GM13976 (cell line): ENCODE measurements around the gene ARHGEF16.

Source experiments
- DNase-seq: peaks from one replicate; pipeline ENCODE4 v3.0.0; 2012; ENCODE audit warnings: low spot score
- CTCF ChIP-seq: IDR thresholded peaks from 2 replicates; pipeline ENCODE4 v1.5.1; 2012; ENCODE audit warnings: borderline replicate concordance, mild to moderate bottlenecking; ENCODE audit not compliant: insufficient read depth; ENCODE audit errors: extremely low read depth, missing control alignments, control extremely low read depth
- in situ Hi-C: fragments of 300-500 bp; cut with MboI; formaldehyde crosslinking; loops from one replicate; pipeline ENCODE4 v1.12.0; 2022; ENCODE audit warnings: low sequenced_read_pairs, mixed read lengths, inconsistent platforms; ENCODE audit not compliant: unreplicated experiment

The ARHGEF16 gene

DNA sequence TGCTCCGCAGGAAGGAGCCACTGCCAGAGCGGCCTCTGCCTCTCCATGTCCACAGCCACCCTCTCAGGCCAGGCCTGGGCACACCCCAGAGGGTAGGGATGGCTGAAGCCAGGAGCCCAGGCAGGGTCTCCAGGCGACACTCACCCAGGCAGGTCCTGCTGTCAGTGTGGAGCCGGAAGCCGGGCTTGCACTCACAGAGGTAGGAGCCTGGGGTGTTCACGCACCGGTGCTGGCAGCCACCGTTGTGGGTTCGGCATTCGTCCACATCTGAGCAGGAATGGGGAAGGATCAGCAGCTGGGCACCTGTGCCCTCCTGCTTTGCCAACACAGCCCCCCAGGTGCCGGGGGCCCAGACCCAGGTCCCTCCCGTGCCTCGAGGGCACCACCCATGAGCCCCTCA lies 69.5 kb downstream of the ARHGEF16 start:
- no peak for DNase-seq
- in situ Hi-C loops = no loop called here
- TF ChIP-seq CTCF = no peak

DNA sequence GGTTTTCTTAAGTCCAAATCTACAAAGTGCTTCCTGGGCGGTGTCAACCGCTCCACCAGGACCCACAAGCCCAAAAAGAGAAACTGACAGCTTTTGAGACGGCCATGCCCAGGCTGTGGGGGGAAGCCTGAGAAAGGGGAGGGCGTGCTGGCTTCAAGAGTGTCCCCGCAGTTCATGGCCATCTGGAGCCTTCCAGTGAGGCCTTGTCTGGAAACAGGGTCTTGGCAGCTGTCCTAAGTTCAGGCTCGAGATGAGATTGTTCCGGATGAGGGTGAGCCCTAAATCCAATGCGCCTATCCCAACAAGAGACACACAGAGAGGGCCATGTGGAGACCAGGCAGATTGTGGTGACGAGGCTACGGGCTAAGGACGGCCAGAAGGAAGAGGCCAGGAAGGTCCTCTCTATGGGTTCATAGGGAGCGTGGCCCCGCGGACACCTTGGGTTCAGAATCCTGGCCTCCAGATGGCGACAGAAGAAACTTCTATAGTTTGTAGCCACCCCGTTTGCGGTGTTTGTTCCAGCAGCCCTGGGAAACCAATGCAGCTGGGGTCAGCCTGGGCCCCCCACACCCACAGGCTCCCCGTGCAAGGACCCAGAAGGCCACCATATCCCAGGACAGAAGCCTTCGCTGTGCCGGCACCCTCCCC lies 70.2 kb downstream of the ARHGEF16 start:
- in situ Hi-C loops = no loop called here
- no peak for DNase-seq
- no peak for TF ChIP-seq CTCF

GRCh38 chr1:3525551-3526482 lies 71.4 kb downstream of the ARHGEF16 start:
- in situ Hi-C loops = no loop called here
- DNase-seq = no peak
- no peak for TF ChIP-seq CTCF

DNA sequence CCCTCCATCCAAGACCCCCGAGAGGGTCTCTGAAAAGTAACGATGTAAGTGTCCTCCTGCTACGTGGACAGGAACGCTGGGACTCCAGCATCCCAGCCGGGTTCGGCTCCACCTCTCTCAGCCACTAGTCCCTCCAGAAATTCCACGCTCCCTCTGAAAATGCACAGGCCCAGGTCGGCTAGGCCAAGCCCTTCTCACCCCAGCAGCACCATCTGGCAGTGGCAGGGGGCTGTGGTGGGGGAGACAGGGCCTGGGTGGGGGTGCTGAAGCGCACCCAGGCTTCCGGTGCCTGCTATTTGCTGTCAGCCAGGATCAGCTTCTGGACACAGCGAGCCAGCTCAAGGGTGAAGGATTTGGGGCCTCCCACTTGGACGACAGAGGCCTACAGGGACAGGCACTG lies 73.3 kb downstream of the ARHGEF16 start:
- DNase-seq = no peak
- in situ Hi-C loops = no loop called here
- no peak for TF ChIP-seq CTCF

DNA sequence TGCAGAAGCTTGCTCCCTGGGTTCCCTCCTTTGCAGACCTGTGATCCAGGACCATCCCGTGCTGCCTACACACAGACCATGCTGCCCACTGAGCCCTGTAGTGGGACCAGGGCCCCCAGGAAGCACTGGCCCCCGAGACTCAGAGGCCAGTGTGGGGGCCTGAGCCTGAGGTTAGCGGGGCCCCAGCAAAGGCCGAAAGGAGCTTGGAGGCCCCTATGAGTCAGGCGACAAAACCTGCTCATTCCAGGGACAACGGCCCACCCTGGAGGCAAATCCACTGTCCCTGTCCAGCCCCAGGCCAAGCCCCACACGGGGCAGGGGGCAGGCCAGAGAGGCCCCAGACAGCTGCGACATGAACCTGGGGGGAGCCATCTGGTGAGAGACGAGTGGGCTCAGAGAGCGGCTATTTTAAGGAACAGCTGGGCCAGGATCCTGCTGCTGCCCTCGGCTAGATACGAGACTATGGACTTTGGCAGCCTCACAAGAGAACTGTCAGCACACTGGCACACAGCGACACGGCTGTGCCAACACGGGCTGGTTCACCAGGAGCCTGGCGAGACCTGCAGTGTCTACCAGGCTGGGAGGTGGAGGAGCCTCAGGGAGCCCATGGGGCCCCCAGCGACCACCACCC lies 74.7 kb downstream of the ARHGEF16 start:
- TF ChIP-seq CTCF = no peak
- in situ Hi-C loops = no loop called here
- DNase-seq = no peak

GRCh38 chr1:3530086-3530925 lies 75.8 kb downstream of the ARHGEF16 start:
- TF ChIP-seq CTCF = no peak
- no peak for DNase-seq
- in situ Hi-C loops = no loop called here
